OCI-M2 (cell line): Measurements from ENCODE around the gene BCL11A.
"Not testable (repeated sequence)": the region's sequence is repeated elsewhere in the genome, so short reads cannot be mapped to it uniquely, and the experiment has no call there.

Experiments used
- DNase-seq: peaks from one replicate; lab custom pipeline; 2025; ENCODE audit not compliant: unreplicated experiment; lab: John Stamatoyannopoulos, UW

BCL11A gene

DNA sequence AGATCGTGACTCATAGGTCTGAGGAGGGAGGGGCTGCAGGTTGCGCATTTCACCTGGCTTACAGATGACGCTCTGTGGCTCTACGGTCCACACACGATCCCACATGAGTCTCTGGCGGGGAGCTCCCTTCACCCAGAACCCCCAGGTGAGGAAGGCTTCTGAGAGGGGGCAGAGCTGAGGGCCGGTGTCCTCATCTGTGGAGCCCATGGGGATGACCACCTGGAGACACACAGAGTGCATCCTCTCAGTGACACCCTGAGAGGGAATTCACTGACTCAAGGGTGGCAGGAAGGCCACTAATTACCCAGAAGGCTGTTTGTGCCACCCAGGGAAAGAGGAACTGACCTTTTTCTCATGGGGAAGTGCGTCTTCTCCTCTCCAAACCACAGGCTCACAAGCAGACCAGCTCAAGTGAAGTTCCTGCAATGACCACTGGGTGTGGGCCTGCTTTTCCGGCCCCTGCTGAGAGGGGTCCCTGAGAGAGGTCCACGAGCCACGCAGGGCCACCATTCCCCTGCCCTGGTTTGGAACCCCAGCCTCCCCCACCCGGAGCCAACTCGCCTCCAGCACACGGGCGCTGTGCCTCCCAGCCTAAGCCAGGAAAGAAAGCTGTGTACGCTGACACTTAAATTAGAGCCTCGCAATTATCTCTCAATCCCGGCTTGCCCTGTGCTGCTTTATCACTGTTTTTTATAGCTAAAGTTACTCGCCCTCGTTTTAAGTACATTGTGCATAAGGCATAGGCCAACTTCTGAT is 114.1 kb downstream of the BCL11A start:
- no peak for DNase-seq

DNA sequence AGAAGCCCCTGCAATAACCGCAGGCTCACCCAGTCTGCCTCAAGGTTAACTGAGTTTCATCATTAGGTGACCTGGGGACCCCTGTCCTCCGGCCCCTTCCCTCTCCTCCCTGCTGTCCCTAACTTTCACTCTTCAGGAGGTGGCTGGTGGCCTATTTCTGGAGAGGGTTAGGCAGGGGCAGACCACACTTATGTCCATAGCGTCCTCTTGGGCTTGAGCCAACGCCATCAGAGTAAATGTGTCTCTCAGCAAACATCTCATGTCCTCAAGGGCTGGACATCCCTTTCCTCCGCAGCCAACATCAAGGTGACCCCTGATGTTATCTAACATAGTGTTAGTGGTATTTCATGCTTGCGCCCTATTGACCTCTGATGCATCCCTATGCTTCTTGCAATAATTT is 114.8 kb downstream of the BCL11A start:
- DNase-seq: no peak

DNA sequence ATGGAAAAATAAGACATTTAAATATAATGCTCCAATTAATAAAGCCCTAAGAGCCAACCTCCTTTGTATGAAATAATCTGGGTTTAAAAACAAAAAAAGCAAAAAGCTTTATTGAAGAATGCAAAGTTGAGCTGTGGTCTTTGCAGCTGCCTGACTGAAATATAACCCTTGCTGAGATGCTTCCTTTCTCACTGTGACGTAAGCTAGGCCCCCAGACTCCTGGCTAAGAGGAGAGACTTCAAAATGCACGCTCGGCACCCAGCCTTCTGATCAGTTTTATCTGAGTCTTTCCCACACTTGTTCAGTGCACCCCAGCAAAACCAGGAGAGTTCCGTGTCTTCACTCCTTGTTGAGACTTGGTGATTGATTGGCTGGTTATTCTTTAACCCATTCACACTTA is 115.3 kb downstream of the BCL11A start:
- DNase-seq: no peak

DNA sequence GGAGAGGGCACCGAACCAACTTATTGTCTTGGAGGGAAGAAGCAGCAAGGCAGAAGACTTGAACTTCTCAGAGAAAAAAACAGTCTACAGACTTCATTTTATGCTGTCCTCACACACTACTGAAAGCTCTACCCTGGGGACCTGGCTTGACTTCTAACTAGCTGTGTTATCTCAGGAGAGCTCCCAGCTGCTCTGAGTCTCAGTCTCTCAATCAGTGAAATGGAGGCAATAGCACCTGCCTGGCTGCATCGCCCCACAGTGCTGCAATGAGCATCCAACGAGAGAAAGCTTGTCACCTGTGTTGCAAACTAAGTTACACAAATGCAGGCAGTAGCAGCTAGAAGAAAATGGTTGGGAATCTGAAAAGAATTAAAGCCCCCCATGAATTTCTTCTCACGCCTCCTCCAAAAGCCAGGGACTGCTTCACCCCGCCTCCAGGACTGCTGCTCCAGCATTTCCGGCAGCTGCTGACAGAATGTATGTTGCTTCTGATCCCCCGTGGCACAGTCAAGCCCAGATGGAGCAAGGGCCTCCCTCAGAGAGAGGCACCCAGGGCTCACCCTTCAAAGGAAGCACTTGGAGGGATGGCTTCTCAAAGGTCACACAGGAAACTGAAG is 116.3 kb downstream of the BCL11A start:
- DNase-seq: no peak

DNA sequence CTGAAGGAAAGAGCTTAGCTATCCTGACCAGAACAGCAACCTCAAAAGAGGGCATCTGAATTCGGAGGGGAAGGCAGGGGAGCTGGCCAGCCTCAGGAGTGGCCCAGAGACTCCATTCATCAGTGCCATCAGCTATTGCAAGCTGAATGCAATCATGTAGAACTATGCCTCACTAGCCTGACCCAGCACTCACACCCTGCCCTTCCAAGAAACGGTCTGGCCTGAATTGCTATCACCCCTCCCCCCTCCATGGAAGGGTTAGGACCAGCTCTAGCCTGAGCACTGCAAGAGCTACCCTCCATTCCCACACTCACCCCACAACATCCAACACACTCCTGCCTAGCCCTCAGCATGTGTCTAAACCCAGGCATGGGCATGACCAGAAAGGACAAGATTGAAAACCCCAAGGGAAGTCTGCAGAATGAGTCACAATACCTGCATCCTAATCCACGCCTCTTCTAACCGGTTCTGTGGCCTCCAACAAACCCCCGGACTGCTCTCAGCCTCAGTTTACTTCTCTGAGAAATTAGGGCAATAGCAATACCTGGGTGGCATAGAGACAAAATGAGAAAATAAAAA is 120.3 kb downstream of the BCL11A start:
- DNase-seq: no peak

DNA sequence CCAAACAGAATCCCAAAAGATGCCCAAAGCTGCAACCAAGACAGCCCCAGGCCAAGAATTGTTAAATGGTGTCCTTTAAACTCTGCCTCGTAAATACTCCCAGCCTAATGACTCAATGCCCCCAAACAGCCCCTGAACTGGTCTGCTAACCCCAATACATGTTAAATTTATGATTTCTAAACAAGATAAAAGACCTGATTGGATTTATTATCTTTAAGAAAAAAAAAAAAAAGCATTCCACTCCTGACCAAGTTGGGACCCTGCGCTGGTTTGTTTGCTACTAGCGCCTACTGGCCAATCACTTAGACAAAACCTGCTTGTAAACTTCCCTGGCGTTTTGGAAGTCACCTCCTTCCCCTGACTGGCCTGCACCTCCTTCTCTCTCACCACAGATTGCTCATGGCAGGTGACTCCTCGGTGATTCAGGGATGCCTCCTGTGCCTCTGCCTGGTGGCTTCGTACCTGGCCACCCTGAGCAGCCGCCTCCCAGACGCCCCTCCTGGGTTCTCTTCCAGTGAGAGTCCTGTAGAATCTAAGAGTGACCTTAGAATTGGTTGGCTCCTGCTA is 121.3 kb downstream of the BCL11A start:
- no peak for DNase-seq

DNA sequence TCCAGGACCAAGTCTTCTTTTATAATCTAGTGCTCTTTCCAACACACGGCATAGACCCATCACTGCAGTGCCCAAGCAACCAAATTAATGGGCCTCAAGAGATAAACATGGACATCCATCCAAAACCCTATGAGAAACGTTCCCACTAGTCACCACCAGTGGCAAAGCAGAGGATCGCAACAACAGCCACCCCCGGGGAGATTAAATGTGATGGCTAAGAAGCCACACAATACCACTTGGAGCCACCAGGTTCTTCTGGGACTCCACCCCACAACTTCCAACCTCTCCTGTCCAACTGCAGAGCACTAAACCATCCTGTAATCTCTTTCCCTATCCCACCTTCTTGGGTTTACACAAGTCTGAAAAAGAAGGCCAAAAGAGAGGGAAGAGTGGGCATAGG is 123.8 kb downstream of the BCL11A start:
- no peak for DNase-seq

DNA sequence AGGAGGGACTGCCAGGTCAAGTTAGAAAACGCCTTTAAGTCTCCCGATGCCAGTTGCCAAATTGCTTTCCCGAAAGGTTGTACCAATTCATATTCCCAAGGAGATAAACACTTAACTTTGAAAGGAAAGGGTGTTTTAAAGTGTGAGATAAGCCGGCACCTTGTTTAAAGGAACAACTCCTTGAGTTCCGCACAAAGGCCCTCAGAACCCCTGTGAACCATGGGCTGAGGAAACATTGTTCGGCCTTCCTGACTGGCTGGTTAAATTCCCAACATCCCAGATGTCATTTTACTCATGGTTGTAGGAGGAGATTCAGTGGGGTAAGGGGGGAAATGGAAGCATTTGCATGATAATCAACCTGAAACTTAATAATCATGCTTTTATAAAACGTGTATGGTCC is 126.6 kb downstream of the BCL11A start:
- DNase-seq: no peak

DNA sequence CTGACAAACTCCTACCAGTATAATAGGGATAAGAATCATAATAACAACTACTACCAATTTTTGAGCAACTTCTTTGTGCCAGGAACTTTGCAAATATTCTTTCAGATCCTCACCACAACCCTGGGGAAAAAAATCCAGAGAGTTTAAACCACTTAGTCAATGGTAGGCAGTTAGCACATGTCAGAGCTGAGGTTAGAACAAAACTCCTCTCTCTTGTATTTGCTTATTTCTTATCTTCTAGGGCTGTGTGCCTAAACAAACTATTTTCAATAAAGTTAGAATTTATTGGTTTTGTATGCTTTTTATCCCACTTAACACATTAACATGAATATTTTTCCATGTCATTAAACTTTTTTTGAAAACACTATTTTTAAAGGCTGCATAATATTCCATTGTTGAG is 127.1 kb downstream of the BCL11A start:
- no peak for DNase-seq

DNA sequence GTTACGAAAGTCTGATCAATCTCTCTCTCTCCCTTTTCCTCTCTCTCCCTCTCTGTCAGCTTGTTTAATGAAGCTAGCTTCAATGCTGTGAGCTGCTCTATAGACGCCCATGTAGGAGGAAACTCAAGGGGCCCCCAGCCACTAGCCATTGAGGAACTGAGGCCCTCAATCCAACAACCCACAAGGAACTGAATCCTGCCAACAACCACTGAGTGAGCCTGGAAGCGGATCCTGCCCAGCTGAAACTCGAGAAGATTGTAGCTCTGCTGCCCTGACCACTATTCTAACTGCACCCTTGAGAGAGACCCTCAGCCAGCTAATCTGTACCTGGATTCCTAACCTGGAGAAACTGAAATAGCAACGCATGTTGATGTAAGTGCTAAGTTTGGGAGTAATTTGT is 129.2 kb downstream of the BCL11A start:
- DNase-seq: no peak

DNA sequence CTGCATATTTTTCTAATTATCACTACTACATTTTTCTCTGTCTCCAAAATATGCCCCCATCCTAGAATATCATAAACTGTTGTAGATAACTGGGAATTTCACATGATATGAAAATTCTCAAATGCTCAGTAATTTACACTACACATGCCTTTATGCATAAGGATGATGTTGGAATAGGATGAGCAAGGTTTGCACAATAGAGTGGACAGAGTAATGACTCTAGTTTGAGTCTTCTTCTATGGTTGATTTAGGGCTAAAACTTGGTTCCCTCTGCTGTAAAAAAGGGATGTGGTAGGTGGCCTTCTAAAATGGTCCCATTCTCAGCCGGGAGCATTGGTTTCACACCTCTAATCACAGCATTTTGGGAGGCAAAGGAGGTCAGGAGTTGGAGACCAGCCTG is 129.9 kb downstream of the BCL11A start:
- no peak for DNase-seq

DNA sequence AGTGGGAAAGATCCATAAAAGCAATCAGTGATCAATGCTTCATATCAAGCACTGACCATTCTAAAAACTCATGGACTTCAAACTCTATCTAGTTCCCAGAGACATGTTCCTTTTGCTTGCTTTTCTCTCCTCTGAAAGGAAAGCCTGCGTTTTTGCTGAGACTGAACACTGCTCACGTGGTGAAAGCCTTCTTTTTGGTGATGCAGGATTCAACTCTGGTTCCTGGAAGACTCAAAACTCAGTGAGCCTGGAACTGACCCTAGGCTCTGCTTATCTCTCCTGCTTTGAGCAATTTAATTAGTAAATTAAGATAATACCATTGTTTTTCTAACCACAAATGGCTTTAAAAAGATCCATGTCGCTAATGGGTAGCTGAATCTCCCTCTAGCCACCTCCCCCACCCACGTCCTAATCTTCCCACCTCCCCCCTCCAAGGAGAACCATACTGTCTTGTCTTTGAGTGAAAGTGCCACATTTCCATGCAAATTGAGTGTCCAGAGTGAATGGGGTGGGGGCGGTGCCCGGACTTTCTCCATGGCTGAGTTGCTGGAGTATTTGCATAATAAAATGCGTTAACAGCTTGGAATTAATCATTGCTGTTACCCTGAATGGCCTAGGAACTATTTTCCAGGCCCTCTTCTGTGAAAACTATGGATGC is 130.5 kb downstream of the BCL11A start:
- DNase-seq: no peak

DNA sequence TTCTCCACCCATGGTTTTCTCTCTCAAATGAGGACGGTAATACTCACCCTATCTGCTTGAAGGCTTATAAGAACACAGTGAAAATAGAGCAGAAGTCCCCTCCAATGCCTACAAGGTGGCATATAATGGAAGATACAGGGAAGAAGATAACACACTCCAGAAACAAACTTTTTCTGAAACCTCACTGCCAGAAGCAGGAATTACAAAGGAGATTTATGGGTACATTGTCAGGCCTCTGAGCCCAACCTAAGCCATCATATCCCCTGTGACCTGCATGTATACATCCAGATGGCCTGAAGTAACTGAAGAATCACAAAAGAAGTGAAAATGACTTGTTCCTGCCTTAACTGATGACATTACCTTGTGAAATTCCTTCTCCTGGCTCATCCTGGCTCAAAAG is 136.2 kb downstream of the BCL11A start:
- DNase-seq: not testable (repeated sequence)

DNA sequence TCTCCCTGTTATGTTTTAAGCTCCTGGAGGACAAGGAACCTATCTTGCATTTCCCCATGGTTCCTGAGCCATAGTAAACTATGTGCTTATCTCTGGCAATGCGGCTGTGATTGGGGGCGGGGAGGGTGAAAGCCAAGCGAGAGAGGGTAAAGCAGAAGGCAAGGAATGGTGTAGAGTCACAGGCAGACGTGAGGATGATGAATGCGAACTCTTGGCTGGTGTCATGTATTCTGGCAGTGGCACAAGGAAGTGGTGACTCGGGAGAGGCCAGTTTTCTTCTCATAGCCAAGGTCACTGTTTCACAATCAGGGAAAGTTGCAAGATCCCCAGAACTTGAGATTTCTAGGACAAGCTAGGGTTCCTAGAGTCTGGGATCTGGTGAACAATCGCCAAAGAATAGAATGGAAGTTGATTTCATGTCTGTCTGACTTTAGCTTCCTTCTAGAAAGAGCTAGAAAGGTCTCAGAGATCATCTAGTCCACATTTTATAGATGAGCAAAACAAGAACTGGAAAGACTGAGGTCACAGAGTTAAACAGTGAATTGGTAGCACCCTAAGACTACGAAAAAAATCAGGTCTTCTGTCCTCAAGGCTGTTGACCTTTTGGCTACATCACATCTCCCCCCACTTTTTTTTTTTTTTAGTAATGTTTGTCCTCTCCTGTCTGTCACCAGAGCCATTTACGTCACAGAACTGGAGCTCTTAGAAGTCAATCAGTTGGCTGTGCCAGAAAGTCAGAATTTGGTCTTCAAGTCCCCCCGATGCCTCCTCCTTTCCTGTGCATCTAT is 137.0 kb downstream of the BCL11A start:
- no peak for DNase-seq

DNA sequence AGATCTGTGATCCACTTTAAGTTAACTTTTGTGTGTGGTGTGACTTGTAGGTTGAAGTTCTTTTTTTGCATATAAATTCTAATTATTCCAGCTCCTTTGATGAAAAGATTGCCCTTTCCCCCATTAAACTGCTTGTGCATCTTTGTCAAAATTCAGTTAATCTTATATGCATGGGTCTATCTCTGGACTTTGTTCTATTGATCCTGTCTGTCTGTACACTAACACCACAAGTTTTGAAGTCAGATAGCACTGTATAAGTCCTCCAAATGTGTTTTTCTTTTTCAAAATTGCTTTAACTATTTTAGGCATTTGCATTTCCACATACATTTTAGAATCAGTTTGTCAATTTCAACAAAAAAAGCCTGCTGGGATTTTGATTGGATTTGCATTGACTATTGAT is 137.6 kb downstream of the BCL11A start:
- DNase-seq: no peak

DNA sequence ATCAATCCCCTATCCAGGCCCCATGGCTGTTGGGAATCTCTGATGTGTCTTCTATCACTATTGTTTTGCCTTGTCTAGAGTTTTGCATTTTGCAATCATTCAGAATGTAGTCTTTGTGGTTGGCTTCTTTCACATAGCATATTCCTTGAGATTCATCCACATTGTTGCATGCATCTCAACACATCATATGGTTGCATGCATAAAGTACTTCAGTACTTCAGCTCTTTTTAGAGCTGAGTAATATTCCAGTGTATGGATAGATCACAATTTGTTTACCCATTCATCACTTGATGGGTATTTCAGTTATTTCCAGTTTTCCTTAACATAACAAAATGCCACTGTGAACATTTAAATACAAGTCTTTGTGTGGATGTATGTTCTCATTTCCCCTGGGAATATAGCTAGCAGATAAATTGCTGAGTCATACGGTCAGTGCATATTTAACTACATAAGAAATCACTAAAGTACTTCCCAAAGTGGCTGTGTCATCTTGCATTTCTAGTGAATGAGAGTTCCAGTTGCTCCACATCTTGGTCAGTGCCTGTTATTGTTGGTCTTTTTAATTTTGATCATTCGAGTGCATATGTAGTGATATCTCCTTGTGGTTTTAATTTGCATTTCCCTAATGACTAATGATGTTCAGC is 138.8 kb downstream of the BCL11A start:
- DNase-seq: no peak

DNA sequence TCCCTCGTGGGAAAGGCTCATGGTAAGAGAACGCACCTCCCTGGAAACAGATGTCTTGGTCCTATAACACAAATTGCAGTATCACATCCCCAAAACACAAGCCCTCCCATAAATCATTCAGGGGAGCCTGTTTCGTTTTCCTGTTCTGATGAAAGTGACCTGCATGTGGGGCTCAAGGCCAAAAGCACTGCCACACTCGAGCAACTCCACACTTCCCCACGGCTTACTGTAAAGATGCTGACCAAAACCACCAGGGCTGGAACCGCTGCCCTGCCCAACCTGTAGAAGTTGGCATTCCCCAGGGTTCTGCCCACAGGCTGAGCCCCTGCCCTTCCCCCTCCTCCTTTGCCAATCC is 139.7 kb downstream of the BCL11A start:
- DNase-seq: no peak

DNA sequence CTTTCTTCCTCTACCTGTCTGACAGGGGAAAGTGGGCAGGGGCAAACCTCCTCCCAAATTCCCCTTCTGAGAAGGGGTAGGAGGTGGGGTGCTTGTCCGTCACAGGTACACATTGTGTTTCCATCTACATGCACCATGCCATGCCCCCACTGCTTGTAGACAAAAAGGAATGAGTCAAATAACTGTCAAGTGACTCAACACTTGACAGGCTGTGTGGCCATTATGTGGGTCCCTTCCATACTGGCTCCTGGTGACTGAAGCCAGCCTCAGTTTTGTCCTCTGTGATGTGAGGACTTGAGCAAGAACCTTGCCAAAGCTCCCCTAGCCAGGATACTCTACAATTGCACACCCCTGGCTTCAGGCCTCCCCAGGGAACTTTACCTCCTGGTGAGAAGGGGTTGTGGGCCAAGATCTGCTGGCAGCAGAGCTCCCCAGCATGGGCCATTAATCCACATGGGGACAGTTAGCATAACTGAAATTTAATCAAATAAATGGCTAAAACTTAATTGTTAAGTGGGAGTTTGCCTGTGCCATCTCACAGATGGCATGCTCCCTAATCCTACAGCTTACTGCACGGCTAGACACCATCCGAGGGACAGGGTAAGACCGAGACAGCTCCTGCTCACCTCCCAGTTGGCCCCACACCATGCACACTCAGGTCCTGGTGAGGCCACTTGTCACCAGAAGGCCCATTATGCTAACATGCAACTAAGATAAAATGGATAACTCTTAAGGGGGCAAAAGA is 140.2 kb downstream of the BCL11A start:
- no peak for DNase-seq

DNA sequence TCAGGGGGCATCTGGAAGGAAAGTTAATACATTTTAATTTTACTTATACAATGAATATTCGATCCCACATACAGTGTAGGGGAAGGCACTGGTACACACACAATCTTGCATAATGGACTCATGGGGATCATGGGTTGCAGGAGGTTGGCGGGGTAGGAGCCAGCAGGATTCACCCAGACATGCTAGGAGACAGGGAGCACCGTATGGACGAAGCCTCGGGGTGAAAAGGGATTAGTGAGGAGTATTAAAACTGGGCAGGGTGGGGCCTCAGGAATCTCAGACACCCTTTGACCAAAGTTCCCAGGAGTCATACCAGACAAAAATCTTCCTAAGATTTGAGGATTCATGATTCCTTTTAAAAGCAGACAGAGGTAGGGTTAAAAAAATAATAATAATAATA is 140.8 kb downstream of the BCL11A start:
- DNase-seq: no peak

DNA sequence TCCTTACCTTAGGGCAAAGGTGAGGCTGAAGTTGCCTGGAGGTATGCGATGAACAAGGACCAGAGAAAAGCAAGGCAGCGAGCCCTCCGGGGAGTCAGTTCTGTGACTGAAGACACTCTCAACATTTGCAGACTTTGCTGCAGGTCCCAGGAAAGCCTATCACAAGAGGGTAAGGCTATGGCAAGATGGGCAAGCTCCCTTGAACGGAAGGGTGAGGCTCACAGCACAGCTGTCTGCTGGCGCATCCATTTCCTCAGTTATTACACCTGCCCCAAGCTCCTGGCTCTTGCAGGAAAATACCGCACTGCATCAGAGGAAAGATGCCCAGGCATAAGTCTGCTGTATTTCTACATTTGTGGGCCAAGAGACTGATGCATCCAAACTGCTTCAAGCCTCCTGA is 141.4 kb downstream of the BCL11A start:
- no peak for DNase-seq
